Endothelial cell of umbilical vein (primary cell): ENCODE measurements around the gene NRDC. TPM values are rescaled to one million over a fixed set of nuclear protein-coding genes. Genes with fewer than 3 reads are reported as not detected.
A peak's percentile ranks its signal among the peaks of the same experiment; 100 is the strongest.

Experiments used
- Bru-seq: library from RNA; stranded (reverse); fragments of 400-500 nt; gene quantifications from one replicate; lab custom pipeline; 2021; lab: Mats Ljungman, UMichigan
- BruChase-seq, 2 experiments: library from RNA; stranded (reverse); fragments of 400-500 nt; gene quantifications; one replicate each; lab custom pipeline; 2021; lab: Mats Ljungman, UMichigan
- BruUV-seq: library from RNA; stranded (reverse); fragments of 400-500 nt; replicated peaks from 2 replicates; lab custom pipeline; 2021; lab: Mats Ljungman, UMichigan
- CTCF ChIA-PET: fragments of 300-600, 350-600 bp; sonication (Branson Sonifier 250); formaldehyde crosslinking; loops from one replicate; lab custom pipeline; 2021; ENCODE audit warnings: antibody characterized with exemption, inconsistent platforms; lab: Charles Lee
- POLR2A ChIA-PET: fragments of 300-600, 350-600 bp; sonication (Branson Sonifier 250); formaldehyde crosslinking; loops from one replicate; lab custom pipeline; 2021; ENCODE audit warnings: antibody characterized with exemption, inconsistent platforms; lab: Charles Lee
- DNase-seq: peaks from one replicate; pipeline ENCODE4 v3.0.0-alpha.2; 2011; ENCODE audit warnings: low read depth, low spot score
- FAIRE-seq: peaks from 2 replicates; lab custom pipeline; 2011; peaks lifted over from hg19 to GRCh38; lab: Jason Lieb, UNC
- H2AFZ ChIP-seq: 2 replicates; pipeline ENCODE4 v1.6.0; 2012; ENCODE audit warnings: low read depth, low read length, control low read depth, inconsistent platforms
- H3K27ac ChIP-seq: 2 replicates; pipeline ENCODE4 v1.5.1; 2011; ENCODE audit warnings: low read depth, mild to moderate bottlenecking, control low read depth, low read length, moderate library complexity; ENCODE audit not compliant: insufficient read depth
- H3K27me3 ChIP-seq, 2 experiments: 2 replicates each; pipeline versions ENCODE4 v1.6.0 to v1.6.1; 2011; ENCODE audit warnings: low read length in 2 of 2, mixed read lengths in 1 of 2; ENCODE audit not compliant: control insufficient read depth in 2 of 2, insufficient read depth in 2 of 2
- H3K36me3 ChIP-seq, 2 experiments: 2 replicates in 1 of 2; 3 replicates in 1 of 2; pipeline ENCODE4 v1.5.1; 2011; ENCODE audit warnings: low read length in 2 of 2, mild to moderate bottlenecking in 1 of 2, moderate library complexity in 1 of 2; ENCODE audit not compliant: control insufficient read depth in 2 of 2, insufficient read depth in 2 of 2; ENCODE audit errors: extremely low read depth in 1 of 2
- H3K4me1 ChIP-seq: 3 replicates; pipeline ENCODE4 v1.5.1; 2011; ENCODE audit warnings: mild to moderate bottlenecking, low read length; ENCODE audit not compliant: control insufficient read depth, insufficient read depth; ENCODE audit errors: extremely low read depth
- H3K4me2 ChIP-seq: 2 replicates; pipeline ENCODE4 v1.6.1; 2011; ENCODE audit warnings: low read length, control low read depth, mixed read lengths; ENCODE audit not compliant: insufficient read depth
- H3K4me3 ChIP-seq, 3 experiments: fragments of 200-600 bp in 1 of 3; sonication (generic), shearing (Covaris generic) in 1 of 3; replicated peaks in 1 of 3; 2 replicates each; pipeline ENCODE4 v1.5.1; 2011 to 2016; ENCODE audit warnings: control low read depth in 3 of 3, low read length in 3 of 3, mild to moderate bottlenecking in 2 of 3, inconsistent platforms in 1 of 3, low read depth in 1 of 3, moderate library complexity in 1 of 3; ENCODE audit not compliant: insufficient read depth in 1 of 3
- H3K79me2 ChIP-seq: 2 replicates; pipeline ENCODE4 v1.6.0; 2012; ENCODE audit warnings: low read length, inconsistent platforms; ENCODE audit not compliant: control insufficient read depth, insufficient read depth
- H3K9ac ChIP-seq: replicated peaks from 2 replicates; pipeline ENCODE3; 2011; ENCODE audit warnings: low read length, control low read depth; ENCODE audit not compliant: insufficient read depth; ENCODE audit errors: extremely low read depth
- H3K9me1 ChIP-seq: replicated peaks from 3 replicates; pipeline ENCODE4 v1.6.0; 2011; ENCODE audit warnings: mild to moderate bottlenecking, low read length; ENCODE audit not compliant: control insufficient read depth, insufficient read depth; ENCODE audit errors: extremely low read depth
- H3K9me3 ChIP-seq: replicated peaks from 2 replicates; pipeline ENCODE4 v1.5.1; 2012; ENCODE audit warnings: low read length, inconsistent platforms; ENCODE audit not compliant: control insufficient read depth, insufficient read depth
- H4K20me1 ChIP-seq: replicated peaks from 2 replicates; pipeline ENCODE3; 2011; ENCODE audit warnings: mild to moderate bottlenecking, low read length; ENCODE audit not compliant: control insufficient read depth, insufficient read depth; ENCODE audit errors: extremely low read depth
- CTCF ChIP-seq, 2 donors: IDR thresholded peaks; 1 replicate in 1 of 2; 2 replicates in 1 of 2; pipeline ENCODE4 v1.5.1; 2011; ENCODE audit warnings: low read length in 2 of 2, mild to moderate bottlenecking in 2 of 2, moderate library complexity in 2 of 2, control low read depth in 1 of 2, inconsistent platforms in 1 of 2, low read depth in 1 of 2; ENCODE audit not compliant: insufficient read depth in 1 of 2; ENCODE audit errors: extremely low read depth in 1 of 2
- EZH2 ChIP-seq: IDR thresholded peaks from 2 replicates; pipeline ENCODE4 v1.6.1; 2012; ENCODE audit warnings: borderline replicate concordance, low read depth, mild to moderate bottlenecking, moderate library complexity, low read length, inconsistent platforms; ENCODE audit not compliant: severe bottlenecking
- FOS ChIP-seq: IDR thresholded peaks from 2 replicates; pipeline ENCODE4 v1.6.1; 2011; ENCODE audit warnings: mild to moderate bottlenecking, low read length, moderate library complexity, borderline replicate concordance; ENCODE audit not compliant: insufficient read depth
- GATA2 ChIP-seq: IDR thresholded peaks from 2 replicates; pipeline ENCODE4 v1.7.0; 2011; ENCODE audit warnings: low read depth, mild to moderate bottlenecking, moderate library complexity, mixed read lengths, low read length; ENCODE audit not compliant: insufficient read length, insufficient read depth
- JUN ChIP-seq: IDR thresholded peaks from 2 replicates; pipeline ENCODE4 v1.6.1; 2011; ENCODE audit warnings: borderline replicate concordance, low read depth; ENCODE audit not compliant: insufficient read length, insufficient read depth
- MAX ChIP-seq: IDR thresholded peaks from 2 replicates; pipeline ENCODE4 v1.6.1; 2011; ENCODE audit not compliant: insufficient read depth, insufficient read length
- MYC ChIP-seq: IDR thresholded peaks from one replicate; pipeline ENCODE4 v1.6.1; 2011; ENCODE audit warnings: mild to moderate bottlenecking, low read depth, low read length
- POLR2A ChIP-seq: IDR thresholded peaks from 2 replicates; pipeline ENCODE4 v1.6.1; 2012; ENCODE audit warnings: low read depth, mild to moderate bottlenecking, control low read depth, low read length
- POLR2AphosphoS5 ChIP-seq: IDR thresholded peaks from 2 replicates; pipeline ENCODE4 v1.6.1; 2012; ENCODE audit warnings: low read depth, mild to moderate bottlenecking, control low read depth, low read length, moderate library complexity; ENCODE audit not compliant: insufficient read depth
- dilution Hi-C: fragments of 300-500 bp; cut with MboI; formaldehyde crosslinking; loops from one replicate; pipeline ENCODE4 v1.15.0; 2019; ENCODE audit warnings: low sequenced_read_pairs; ENCODE audit not compliant: extremely low pct_ligation_motif_present
- intact Hi-C: fragments of 100-400 bp; cut with micrococcal nuclease; formaldehyde crosslinking; loops from one replicate; pipeline ENCODE4 v1.10.0; 2022
- long read RNA-seq: library from polyadenylated mRNA; stranded (forward); transcript quantifications from one replicate; pipeline ENCODE4 v2.0.0, GENCODE V29; 2021
- polyA minus RNA-seq, 3 experiments: library from RNA; depleted of rRNA, polyadenylated mRNA; stranded (reverse); fragments of >200 nt; gene quantifications; 1 replicate in 1 of 3; 2 replicates in 2 of 3; pipeline ENCODE4 v1.2.3, GENCODE V29; 2011
- polyA plus RNA-seq, 4 experiments: library from polyadenylated mRNA; depleted of rRNA in 3 of 4; stranded (reverse) in 3 of 4; unstranded in 1 of 4; fragments of >200 nt; gene quantifications; 2 replicates each; pipeline versions ENCODE4 v1.2.1 to v1.2.3, GENCODE V29; 2011 to 2012; ENCODE audit warnings: missing spikeins in 1 of 4
- total RNA-seq: library from RNA; stranded (reverse); gene quantifications from 2 replicates; pipeline ENCODE4 v1.2.3, GENCODE V29; 2021

The NRDC gene
- total RNA-seq (125 and 146 TPM in 2 replicates), polyA plus RNA-seq (35.6 and 41.8 TPM in 2 replicates), polyA minus RNA-seq (121 and 129 TPM in 2 replicates), Bru-seq, nascent RNA (percentile 81 among the genes with signal in this experiment), BruChase-seq, experiment 1, labeled RNA remaining after a 6-hour chase (percentile 82 among the genes with signal in this experiment), BruChase-seq, experiment 2, labeled RNA remaining after a 2-hour chase (percentile 85 among the genes with signal in this experiment)
- 55.8 and 62.4 TPM in 2 replicates for polyA plus RNA-seq (2011; cell fraction: cytosol; rRNA removed)
- polyA plus RNA-seq (2011; cell fraction: nucleus; rRNA removed), result 154 and 169 TPM in 2 replicates
- 99.9 and 148 TPM in 2 replicates for polyA plus RNA-seq (2012)
- polyA minus RNA-seq (2011; cell fraction: cytosol; rRNA and poly(A)+ RNA removed), result 80.1 TPM
- 75.6 and 104 TPM in 2 replicates for polyA minus RNA-seq (2011; cell fraction: nucleus; rRNA and poly(A)+ RNA removed)
- long read RNA-seq, transcript NRDC-202 (33 exons, 3,895 nt), result minor isoform, 8 of 209 reads
- long read RNA-seq, transcript NRDC-201 (31 exons, 3,691 nt), result major isoform, 134 of 209 reads
- long read RNA-seq, transcript NRDC-211 (2 exons, 1,020 nt), result minor isoform, 6 of 209 reads
- long read RNA-seq, partial matches to known transcripts, result 27 of 209 reads
- long read RNA-seq, other reads (novel, unspliced or antisense), result 34 of 209 reads

- H3K9me1 ChIP-seq, result no peaks in the 10 kb centered on the region
- peaks cover 24% of the 10 kb centered on the region for H3K4me1 ChIP-seq
- TF ChIP-seq JUN (peak; percentile 16), CTCF (IDR thresholded peaks at IDR 0.05; ENCODE audit: extremely low read depth in 1 of 2, insufficient read depth in 1 of 2, low read depth in 1 of 2, low read length in 2 of 2) (no peak), POLR2AphosphoS5 (peak; percentile 71), MAX (peak; percentile 28), POLR2A (peak; percentile 74), FOS (peak; percentile 51), EZH2 (no peak), GATA2 (no peak), MYC (no peak)
- H3K79me2 ChIP-seq, result peaks cover 46% of the 10 kb centered on the region
- dilution Hi-C loops, result no loop called here
- no peaks in the 10 kb centered on the region for H3K27me3 ChIP-seq
- CTCF ChIA-PET, result interaction anchor here (1.2 to 3.1 kb wide), 3 partner anchors 9 to 47 kb away, joined by 3 to 14 read pairs (median 4); no protein-coding TSS in a partner anchor
- no TSS peak for BruUV-seq
- peak within 1 kb of the TSS; percentile 95 for H3K4me2 ChIP-seq
- intact Hi-C loops, result loop anchor here (1.0 to 5.0 kb wide), 3 partner anchors 19 to 489 kb away; partner anchors contain the start of genes CC2D1B and KTI12
- H3K9ac ChIP-seq, result peak within 1 kb of the TSS; percentile 96
- peak within 1 kb of the TSS; percentile 89 to 94 (median 94) for H3K4me3 ChIP-seq
- POLR2A ChIA-PET, result no interaction called here
- H3K36me3 ChIP-seq, result no peaks in the 10 kb centered on the region
- H4K20me1 ChIP-seq, result no peaks in the 10 kb centered on the region
- H2AFZ ChIP-seq, result peak within 1 kb of the TSS; percentile 85
- H3K27ac ChIP-seq, result peak within 1 kb of the TSS; percentile 97
- peak; percentile 100 for DNase-seq
- peak; percentile 98 for FAIRE-seq
- no peaks in the 10 kb centered on the region for H3K9me3 ChIP-seq
These were observed at the start of gene NRDC for GRCh38 chr1:51878616-51879336. Gene NRDC, minus strand, starts transcription at chr1:51878727. Its CDS starts 112 bp downstream, at chr1:51878615.
